GM21576 (cell line): Measurements from ENCODE around the gene CDS2.

Experiments used
- ATAC-seq: cut with Tn5 transposase; IDR thresholded peaks from one replicate; pipeline ENCODE4 v1.9.1; 2021; ENCODE audit warnings: mild to moderate bottlenecking, moderate library complexity; ENCODE audit not compliant: unreplicated experiment

Gene CDS2

DNA sequence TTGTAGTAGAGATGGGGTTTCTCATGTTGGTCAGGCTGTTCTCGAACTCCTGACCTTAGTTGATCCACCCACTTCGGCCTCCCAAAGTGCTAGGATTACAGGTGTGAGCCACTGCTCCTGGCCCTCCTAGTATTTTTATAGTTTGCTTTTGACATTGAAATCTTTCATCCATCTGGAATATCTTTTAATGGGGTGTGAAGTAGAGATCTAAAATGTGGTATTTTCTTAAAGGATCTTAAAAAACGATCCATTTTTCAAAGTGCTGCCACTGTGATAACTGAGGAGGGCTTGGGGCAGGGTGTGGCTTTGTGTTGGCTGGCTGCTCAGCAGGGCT lies 23.1 kb downstream of the CDS2 start:
- no peak for ATAC-seq

DNA sequence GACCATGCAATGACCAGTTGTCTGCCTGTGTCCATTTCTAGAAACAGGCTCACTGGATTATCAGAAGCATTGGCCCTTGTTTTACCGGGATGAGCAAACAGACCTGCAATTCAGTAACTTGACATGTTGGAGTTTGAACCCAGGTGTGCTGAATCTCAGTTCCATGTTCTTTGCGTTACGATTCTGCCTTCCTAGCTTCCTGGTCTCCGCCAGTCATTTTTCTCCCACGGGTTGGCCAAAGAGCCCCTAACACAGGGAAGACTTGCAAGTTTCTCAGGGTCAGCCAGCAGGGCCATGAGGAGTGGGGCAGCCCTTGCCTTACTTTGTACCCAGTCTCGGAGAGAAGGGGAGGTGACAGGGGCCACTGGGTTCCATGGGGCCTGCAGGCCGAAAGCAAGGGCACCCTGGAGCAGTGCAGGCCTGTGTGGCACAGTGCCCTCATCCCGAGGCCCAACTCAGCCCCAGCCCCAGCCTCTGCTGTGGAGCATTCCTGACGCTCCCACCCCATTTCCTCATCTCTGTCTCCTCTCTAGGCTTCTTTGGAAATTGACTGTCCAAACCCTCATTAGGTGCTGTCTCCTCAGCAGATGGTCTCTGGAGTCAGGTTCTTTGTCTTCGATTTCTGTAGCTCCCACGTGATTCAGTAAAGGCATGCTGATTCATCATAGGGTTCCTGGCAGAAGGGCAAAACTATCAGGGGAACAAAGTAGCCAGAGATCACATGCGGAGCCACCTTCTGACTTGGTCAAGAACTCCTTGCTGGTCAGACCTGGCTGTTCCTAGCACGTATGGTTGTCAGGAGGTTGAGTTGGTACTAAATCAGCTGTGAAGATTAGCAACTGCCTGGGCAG lies 23.6 kb downstream of the CDS2 start:
- ATAC-seq, result no peak

DNA sequence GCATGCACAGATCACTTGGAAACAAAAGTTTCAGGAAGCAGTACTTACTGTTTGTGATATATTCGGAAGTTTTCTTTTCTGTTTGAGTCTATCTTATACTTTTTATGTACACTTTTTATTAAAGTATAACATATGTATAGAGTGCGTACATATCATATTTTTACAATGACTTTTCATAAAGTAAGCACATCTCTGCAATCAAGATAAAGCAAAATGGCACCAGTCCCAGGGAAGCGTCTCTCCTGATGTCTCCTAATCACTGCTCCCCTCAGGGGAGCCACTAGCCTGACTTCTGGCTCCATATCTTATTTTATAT lies 26.3 kb downstream of the CDS2 start:
- ATAC-seq, result no peak

- no peak for ATAC-seq
Observed at GRCh38 chr20:5153612-5154542, 27.1 kb downstream of the CDS2 start.

GRCh38 chr20:5154543-5154925 lies 27.7 kb downstream of the CDS2 start:
- no peak for ATAC-seq

GRCh38 chr20:5155404-5155803 lies 28.6 kb downstream of the CDS2 start:
- ATAC-seq, result no peak

DNA sequence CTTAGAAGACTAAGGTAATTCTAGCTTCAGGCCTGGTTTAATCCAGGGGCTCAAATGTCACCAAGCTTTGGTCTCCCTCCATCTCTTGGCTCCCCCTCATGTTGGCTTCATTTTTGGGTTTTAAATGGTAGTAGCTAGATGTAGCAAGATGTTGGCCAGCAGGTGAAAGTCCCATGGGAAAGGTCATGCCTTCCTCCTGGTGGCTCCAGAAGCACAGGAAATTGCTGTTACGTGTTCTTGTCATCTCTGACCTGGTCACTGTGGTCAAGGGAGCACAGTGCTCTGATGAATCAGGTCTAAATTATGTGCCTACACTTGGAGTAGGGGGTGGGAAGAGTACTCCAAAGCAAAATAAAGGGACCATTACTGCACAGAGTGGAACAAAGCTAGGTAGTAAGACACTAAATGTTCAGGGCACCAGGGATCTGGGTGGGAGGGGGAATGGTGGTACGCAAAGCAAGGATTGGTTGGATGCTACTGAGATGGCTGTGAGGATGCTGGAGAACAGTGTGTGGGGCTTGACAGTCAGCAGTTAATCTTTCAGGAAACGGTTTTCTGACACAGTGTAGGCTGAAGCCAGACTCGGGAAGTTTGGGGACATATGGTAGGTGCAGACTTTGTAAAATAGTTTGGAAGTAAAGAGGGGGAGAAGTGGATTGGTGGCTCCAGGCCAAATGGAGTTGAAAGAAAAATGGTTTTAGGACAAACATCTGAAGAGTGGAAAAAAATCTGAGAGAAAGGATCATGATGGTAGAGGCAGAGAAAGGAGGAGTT lies 30.1 kb downstream of the CDS2 start:
- ATAC-seq, result no peak

- ATAC-seq, result no peak
Observed at GRCh38 chr20:5159928-5160327, 33.1 kb downstream of the CDS2 start.

DNA sequence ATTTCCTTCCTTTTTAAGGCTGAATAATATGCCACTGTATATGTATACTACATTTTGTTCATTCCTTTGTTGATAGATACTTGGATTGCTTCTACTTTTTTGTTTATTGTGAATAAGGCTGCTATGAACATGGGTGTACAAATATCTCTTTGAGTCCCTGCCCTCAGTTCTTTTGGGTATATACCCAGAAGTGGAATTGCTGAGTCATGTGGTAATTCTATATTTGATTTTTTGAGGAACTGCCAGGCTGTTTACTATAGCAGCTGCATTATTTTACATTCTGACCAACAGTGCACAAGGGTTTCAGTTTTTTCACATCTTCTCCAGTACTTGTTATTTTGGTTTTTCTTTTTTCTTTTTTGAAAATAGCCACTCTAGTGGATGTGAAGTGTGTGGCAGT lies 34.1 kb downstream of the CDS2 start:
- no peak for ATAC-seq

DNA sequence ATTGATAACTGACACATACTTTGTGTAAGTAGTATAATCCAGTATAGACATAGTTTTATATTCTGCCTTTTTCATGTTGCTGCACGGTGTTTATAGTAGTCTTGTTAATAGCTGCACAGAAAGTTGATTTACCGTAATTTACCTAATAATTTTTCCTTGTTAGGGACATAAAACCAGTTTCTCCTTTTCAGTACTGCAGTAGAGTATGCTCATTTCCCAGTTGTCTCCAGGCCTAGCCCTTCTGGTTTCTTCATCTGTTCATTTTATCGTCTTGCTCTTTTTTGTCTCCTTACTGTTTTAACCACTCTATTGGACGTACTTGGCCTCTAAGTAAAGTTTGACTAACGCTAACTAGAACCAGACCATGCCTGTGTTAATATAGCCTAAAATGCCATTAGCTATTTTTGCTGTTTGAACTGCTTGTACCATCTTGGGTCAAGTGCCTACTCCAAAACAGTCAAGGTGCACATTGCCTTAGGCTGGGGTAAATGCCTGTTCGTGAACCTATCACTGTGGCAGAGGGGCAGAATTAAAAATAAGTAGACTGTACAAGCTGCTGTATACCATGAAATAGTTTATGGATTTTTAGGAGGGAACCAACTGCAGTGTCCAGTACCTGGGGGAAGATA lies 34.8 kb downstream of the CDS2 start:
- no peak for ATAC-seq

DNA sequence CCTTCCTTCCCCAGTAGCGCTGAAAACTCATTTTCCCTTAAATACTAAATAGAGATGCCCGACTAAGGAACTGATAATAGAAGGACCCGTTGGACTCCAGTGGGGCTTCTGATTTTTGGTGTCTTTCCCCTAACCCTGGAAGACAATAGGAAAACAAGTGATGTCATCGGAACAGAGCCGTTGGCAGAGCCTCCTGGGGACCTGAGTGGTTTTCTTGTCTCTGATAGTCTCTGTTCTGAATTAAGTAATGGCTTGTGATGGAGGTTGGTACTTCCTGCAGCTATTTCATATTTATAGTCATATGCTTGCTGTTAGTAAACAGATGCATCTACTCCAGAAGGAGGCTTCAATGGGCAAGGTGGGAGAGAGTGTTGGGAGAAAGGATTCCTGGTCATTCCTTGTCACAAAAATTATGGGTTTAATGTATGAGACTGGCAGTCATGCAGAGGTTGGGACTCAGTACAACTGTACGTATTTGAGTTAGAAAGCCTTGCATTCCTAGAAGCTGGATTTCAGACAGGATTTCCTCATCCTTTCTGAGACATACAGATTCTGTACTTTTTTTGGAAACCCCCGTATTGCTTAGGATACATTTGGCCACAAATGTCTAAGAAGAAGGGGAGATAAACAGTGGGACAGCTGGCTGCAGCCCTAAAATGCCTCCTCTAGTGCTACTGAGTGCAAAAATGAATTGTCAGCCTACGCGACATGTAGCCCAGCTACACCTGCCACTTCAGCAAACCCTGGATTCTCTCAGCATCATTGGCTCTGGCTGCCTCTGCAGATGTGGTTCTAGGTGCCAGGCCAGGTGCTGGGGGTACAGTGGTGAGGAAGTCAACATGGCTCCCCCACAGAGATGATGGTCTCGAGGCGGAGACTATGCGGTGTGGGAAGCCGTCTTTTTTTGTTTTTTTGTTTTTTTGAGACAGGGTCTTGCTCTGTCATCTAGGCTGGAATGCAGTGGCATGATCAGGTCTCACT lies 38.1 kb downstream of the CDS2 start:
- no peak for ATAC-seq

DNA sequence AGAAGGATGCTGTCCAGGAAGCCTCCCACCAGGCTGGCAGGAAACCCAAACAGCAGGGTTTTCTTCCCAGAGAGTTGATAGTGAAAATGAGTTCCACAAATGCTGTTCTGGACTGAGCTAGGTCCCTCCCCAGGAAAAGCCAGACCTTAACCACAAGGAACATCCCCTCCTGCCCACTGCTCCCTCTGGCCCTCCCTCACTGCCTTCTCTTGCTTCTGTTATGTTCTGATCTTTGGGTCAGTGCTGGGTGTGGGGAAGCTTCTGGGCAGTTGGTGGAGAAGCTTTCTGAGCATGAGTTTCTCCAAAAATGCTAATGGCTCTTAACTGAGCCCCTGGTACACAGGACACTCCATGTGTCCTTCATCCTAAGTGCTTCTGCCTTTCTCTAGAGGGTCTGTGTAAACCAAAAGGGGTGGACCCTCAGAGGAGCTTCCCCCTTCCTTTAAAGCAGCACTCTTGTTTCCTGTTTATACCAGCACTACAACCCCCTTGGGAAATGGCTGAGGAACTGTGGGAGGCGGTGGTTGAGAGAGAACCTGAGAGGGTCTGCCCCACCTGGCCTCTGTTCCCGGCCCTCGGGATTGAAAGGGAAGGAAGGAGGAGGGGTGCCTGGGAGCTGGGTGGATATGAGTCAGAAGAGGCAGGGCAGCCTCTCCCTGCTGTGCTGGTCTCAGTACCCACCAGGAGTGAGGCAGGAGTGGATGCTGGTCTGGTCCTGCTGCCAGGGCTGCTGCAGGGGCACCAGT lies 42.0 kb downstream of the CDS2 start:
- ATAC-seq, result no peak

DNA sequence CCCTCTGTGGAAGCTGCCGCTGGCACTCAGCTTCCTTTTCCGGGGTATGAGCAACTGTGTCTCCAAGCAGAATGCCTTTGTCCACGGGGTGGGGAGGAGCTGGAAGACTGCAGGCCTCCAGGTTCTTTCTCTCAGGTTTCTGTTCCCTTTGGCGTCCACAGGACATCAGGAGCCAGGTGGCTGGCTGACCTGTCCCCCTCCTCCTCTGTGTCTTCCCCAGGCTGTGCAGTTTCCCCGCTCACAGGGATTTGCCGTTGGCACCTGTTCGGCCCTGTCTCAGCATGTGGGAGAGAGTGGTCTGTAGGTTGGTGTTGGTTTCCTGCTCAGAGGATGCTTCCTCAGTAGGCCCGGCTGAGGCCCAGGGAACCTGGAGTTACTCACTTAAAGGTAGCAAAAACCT lies 43.5 kb downstream of the CDS2 start:
- ATAC-seq, result no peak

DNA sequence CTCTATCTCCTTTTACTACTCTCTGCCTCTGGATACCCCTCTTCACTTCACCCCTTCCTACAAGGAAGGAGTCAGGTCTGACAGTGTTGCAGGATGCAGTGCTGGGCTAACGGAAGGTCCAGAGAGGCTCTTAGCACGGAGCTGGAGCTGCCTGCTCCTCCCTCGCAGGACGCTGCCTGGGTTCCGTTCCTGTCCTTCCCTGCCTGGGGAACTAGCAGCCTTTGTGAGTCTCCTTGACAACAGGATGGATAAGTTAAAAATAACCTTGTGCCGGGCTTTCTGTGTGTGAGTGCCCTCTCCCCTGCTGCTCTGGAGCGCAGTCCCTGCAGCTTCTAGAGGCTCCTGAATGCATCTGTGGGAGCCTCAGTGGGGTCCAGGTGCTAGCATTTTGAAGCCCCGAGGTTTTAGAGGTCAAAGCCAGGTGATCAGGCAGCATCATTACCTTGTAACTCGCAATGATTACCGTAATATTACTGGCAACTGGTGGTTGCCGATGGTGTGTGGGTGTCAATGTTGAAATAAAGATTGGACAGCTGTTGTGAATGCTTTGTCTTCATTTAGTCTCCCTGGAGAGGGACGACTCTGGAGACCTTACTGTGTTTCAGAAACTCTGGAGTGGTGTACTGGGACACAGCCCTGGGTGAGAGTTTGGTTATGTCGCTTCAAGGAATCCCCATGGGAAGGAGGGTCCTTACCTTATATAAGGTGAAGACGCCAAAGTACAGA lies 44.4 kb downstream of the CDS2 start:
- no peak for ATAC-seq

- no peak for ATAC-seq
Observed at GRCh38 chr20:5171790-5172164, 45.0 kb downstream of the CDS2 start.

- ATAC-seq, result no peak
Observed at GRCh38 chr20:5172167-5172601, 45.4 kb downstream of the CDS2 start.

DNA sequence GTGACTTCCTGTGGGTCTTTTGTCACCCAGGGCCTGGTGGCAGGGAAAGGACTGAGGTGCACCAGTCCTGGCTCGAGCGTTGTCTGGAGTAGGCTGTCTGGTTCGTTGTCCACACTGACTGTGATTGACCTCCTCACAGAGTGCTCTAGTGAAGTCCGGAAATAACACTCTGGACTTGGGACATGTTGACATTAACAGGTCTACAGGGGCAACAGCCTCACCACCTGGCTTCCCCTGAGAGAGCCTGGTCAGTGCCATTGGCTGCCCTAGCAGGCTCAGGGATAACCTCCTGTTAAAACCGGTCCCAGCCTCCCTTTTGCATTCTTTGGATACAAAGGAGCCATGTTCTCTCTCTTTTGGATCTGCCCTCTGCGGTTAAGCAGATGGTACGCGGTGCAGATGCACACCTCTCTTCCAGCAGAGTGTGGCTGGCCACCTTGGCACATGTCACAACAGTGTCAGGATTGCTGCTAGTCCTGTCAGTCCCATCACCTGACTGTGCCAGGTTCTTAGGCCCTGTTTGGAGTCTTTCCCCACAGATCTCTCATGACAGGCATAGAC lies 46.2 kb downstream of the CDS2 start:
- ATAC-seq, result no peak

- no peak for ATAC-seq
Observed at GRCh38 chr20:5173751-5174150, 46.9 kb downstream of the CDS2 start.
